GM12878 (cell line): ENCODE data around the gene UBE2O. TPM values are rescaled to one million over a fixed set of nuclear protein-coding genes. Genes with fewer than 3 reads are reported as not detected.
A peak's percentile ranks its signal among the peaks of the same experiment; 100 is the strongest.

Experiments
- ATAC-seq: fragments of 200-7000 bp; cut with Tn5 transposase; 3 replicates; pipeline ENCODE4 v1.9.1; 2020; ENCODE audit warnings: mild to moderate bottlenecking, moderate library complexity
- BruUV-seq: library from RNA; stranded (reverse); fragments of 400-500 nt; replicated peaks from 2 replicates; lab custom pipeline; 2021; lab: Mats Ljungman, UMichigan
- CTCF ChIA-PET: fragments of 300-600 bp; sonication (Branson Sonifier 250); formaldehyde crosslinking; extraction: SDS; loops from one replicate; lab custom pipeline; 2021; ENCODE audit warnings: inconsistent platforms; lab: Yijun Ruan, JAX
- POLR2A ChIA-PET: fragments of 350-600 bp; formaldehyde crosslinking; extraction: SDS; loops from one replicate; lab custom pipeline; 2021; ENCODE audit warnings: inconsistent platforms; lab: Charles Lee
- RAD21 ChIA-PET: fragments of 300-600 bp; sonication (Branson Sonifier 250); formaldehyde crosslinking; loops from one replicate; lab custom pipeline; 2023; ENCODE audit warnings: antibody characterized with exemption; ENCODE audit not compliant: unreplicated experiment; lab: Charles Lee
- SMC1A ChIA-PET: fragments of 300-600 bp; sonication (Branson Sonifier 250); formaldehyde crosslinking; loops from one replicate; lab custom pipeline; 2023; ENCODE audit not compliant: unreplicated experiment, uncharacterized antibody; lab: Charles Lee
- DNase-seq: peaks from one replicate; pipeline ENCODE4 v3.0.0-alpha.2; 2011; ENCODE audit warnings: low read depth, low spot score
- FAIRE-seq: peaks from 3 replicates; lab custom pipeline; 2011; peaks lifted over from hg19 to GRCh38; lab: Jason Lieb, UNC
- H2AFZ ChIP-seq: 2 replicates; pipeline ENCODE4 v1.6.0; 2011; ENCODE audit warnings: low read depth, low read length, control low read depth; ENCODE audit not compliant: control insufficient read depth
- H3K27ac ChIP-seq: 2 replicates; pipeline ENCODE4 v1.5.1; 2011; ENCODE audit warnings: control low read depth; ENCODE audit not compliant: control insufficient read depth, insufficient read depth
- H3K27me3 ChIP-seq, 2 experiments: replicated peaks in 1 of 2; 2 replicates each; pipeline versions ENCODE4 v1.6.0 to v1.6.1; 2011; ENCODE audit warnings: low read length in 1 of 2; ENCODE audit not compliant: control insufficient read depth in 2 of 2, insufficient read depth in 2 of 2
- H3K36me3 ChIP-seq, 2 experiments: 2 replicates each; pipeline ENCODE4 v1.5.1; 2011; ENCODE audit warnings: low read length in 1 of 2; ENCODE audit not compliant: control insufficient read depth in 2 of 2, insufficient read depth in 2 of 2
- H3K4me1 ChIP-seq: 2 replicates; pipeline ENCODE4 v1.6.1; 2011; ENCODE audit warnings: mild to moderate bottlenecking, low read length, moderate library complexity, mixed read lengths; ENCODE audit not compliant: control insufficient read depth, insufficient read depth
- H3K4me2 ChIP-seq: 2 replicates; pipeline ENCODE4 v1.6.0; 2011; ENCODE audit warnings: control low read depth; ENCODE audit not compliant: control insufficient read depth, insufficient read depth
- H3K4me3 ChIP-seq: fragments of 200-600 bp; sonication (generic); 2 replicates; pipeline ENCODE4 v1.5.1; 2016
- H3K79me2 ChIP-seq: 2 replicates; pipeline ENCODE4 v1.6.0; 2011; ENCODE audit warnings: low read length; ENCODE audit not compliant: control insufficient read depth, insufficient read depth
- H3K9ac ChIP-seq: 2 replicates; pipeline ENCODE4 v1.8.0; 2011; ENCODE audit warnings: low read length, control low read depth, mixed read lengths; ENCODE audit not compliant: control insufficient read depth, insufficient read depth
- H3K9me3 ChIP-seq: replicated peaks from 3 replicates; pipeline ENCODE4 v1.5.1; 2011; ENCODE audit warnings: mild to moderate bottlenecking, low read length; ENCODE audit not compliant: control insufficient read depth, insufficient read depth
- H4K20me1 ChIP-seq: 2 replicates; pipeline ENCODE4 v1.6.0; 2011; ENCODE audit not compliant: control insufficient read depth, insufficient read depth
- ATF7 ChIP-seq: fragments of 450-650 bp; IDR thresholded peaks from 2 replicates; pipeline ENCODE4 v1.6.1; 2016; ENCODE audit warnings: low read depth, mild to moderate bottlenecking
- BHLHE40 ChIP-seq, 2 experiments: fragments of 450-650 bp in 1 of 2; IDR thresholded peaks; 2 replicates each; pipeline ENCODE4 v1.6.1; 2011 to 2017; ENCODE audit warnings: low read depth in 2 of 2, borderline replicate concordance in 1 of 2, improper control_type of control experiment in 1 of 2, low read length in 1 of 2, mild to moderate bottlenecking in 1 of 2
- CREM ChIP-seq: IDR thresholded peaks from 2 replicates; pipeline ENCODE4 v1.6.1; 2014; ENCODE audit warnings: antibody characterized with exemption, low read depth
- HDAC2 ChIP-seq: fragments of 200-600 bp; sonication (generic); IDR thresholded peaks from 2 replicates; pipeline ENCODE4 v1.6.1; 2017
- MEF2B ChIP-seq: fragments of 450-650 bp; IDR thresholded peaks from 2 replicates; pipeline ENCODE4 v1.6.1; 2018; ENCODE audit warnings: mild to moderate bottlenecking, moderate library complexity; ENCODE audit not compliant: partially characterized antibody, poor library complexity, severe bottlenecking
- POLR2AphosphoS2 ChIP-seq: IDR thresholded peaks from 2 replicates; pipeline ENCODE4 v1.6.1; 2011; ENCODE audit warnings: low read depth, mild to moderate bottlenecking, low read length, improper control_type of control experiment, moderate library complexity
- RAD51 ChIP-seq: fragments of 450-650 bp; IDR thresholded peaks from 2 replicates; pipeline ENCODE4 v1.6.1; 2016; ENCODE audit warnings: moderate library complexity, mild to moderate bottlenecking, inconsistent platforms
- TAF1 ChIP-seq: IDR thresholded peaks from 2 replicates; pipeline ENCODE4 v1.6.1; 2011; ENCODE audit warnings: mild to moderate bottlenecking, low read depth, low read length, borderline replicate concordance
- WGBS: methylation state at CpG from one replicate; pipeline ENCODE4 v1.1.6; 2016; ENCODE audit warnings: low lambda C conversion rate; ENCODE audit not compliant: insufficient replicate concordance, insufficient coverage; ENCODE audit errors: missing lambda C conversion rate; 5-methylcytosine and 5-hydroxymethylcytosine counted together
- in situ Hi-C: fragments of 300-500 bp; cut with MboI; formaldehyde crosslinking; loops from 9 replicates; pipeline ENCODE4 v1.14.3; 2018; ENCODE audit warnings: mixed read lengths
- intact Hi-C: fragments of 100-400 bp; cut with micrococcal nuclease; formaldehyde crosslinking; loops from one replicate; pipeline ENCODE4 v1.14.2; 2022; ENCODE audit not compliant: unreplicated experiment
- polyA plus RNA-seq, 11 experiments: library from polyadenylated mRNA; depleted of rRNA in 4 of 11; unstranded in 6 of 11; stranded (reverse) in 5 of 11; fragments of >200 nt; fragmentation: Nextera tagmentation in 4 of 11; fragmentation: Illumina TruSeq in 1 of 11; extraction: Ambion mirVana in 4 of 11; extraction: Trizol in 1 of 11; gene quantifications; 1 replicate in 1 of 11; 2 replicates in 10 of 11; pipeline versions ENCODE4 v1.2.1 to v1.2.3, GENCODE V29; 2011 to 2016; ENCODE audit warnings: inconsistent platforms in 2 of 11, missing spikeins in 2 of 11, low read depth in 1 of 11
- total RNA-seq, 4 experiments: library from RNA; depleted of rRNA in 3 of 4; stranded (reverse); fragments of >200 nt in 3 of 4; fragmentation: Illumina TruSeq in 1 of 4; extraction: Trizol in 1 of 4; gene quantifications; 2 replicates each; pipeline versions ENCODE4 v1.2.1 to v1.2.3, GENCODE V29; 2013 to 2021
- TF ChIP-seq, protein P1 (sequence below): fragments of 450-650 bp; IDR thresholded peaks from 2 replicates; pipeline ENCODE4 v1.6.1; 2017; ENCODE audit warnings: mild to moderate bottlenecking, moderate library complexity
- TF ChIP-seq, protein P2 (sequence below): fragments of 450-650 bp; IDR thresholded peaks from 2 replicates; pipeline ENCODE4 v1.6.1; 2017; ENCODE audit warnings: mild to moderate bottlenecking, moderate library complexity

Gene UBE2O
- total and polyA plus RNA-seq, 10 of the 15 experiments (the other 5 are each of a cell fraction or from before 2014, with no cell fraction given), result 2.1 to 39.0 (median 14.1) TPM

DNA sequence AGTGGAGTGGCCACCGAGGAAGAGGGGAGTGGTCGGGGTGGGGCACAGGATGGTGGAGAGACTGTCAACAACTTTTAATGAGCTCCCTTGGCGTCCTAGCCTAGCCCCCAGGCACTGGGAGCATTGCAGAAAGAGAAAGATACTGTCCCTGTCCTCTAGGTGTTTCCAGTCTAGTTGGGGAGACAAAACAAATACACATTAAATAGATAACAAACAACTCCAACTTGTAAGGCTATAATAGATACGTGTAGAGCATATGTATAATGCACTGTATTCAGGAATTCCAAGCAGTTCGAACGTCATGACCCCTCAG lies 435 bp upstream of the UBE2O start:
- ChIA-PET CTCF (interaction anchor here (0.6 to 2.0 kb wide), 9 partner anchors 8 to 130 kb away, joined by 3 to 9 read pairs (median 4); partner anchors contain the start of gene PRPSAP1), SMC1A (interaction anchor here (1.0 to 2.5 kb wide), 7 partner anchors 8 to 218 kb away, joined by 3 to 7 read pairs (median 3); partner anchors contain the start of gene RHBDF2), RAD21 (no interaction called here), POLR2A (interaction anchor here (0.6 to 1.1 kb wide), 4 partner anchors 8 to 46 kb away, joined by 3 to 9 read pairs (median 3); no protein-coding TSS in a partner anchor)
- FAIRE-seq (no peak), ATAC-seq (no peak), DNase-seq (no peak)
- Histone ChIP-seq H3K4me2 (no peak overlapping the region), H3K27me3 (no peaks in the 10 kb centered on the region), H4K20me1 (0 out of 2 replicates have a peak, but pooled peaks cover 2% of the 10 kb centered on the region), H2AFZ (peak overlapping the region; percentile 21; the same call in 1 of the 2 replicates), H3K27ac (no peak overlapping the region), H3K36me3 (no peaks in the 10 kb centered on the region), H3K9me3 (no peaks in the 10 kb centered on the region), H3K79me2 (peaks cover 42% of the 10 kb centered on the region), H3K9ac (no peak overlapping the region), H3K4me3 (no peak overlapping the region), H3K4me1 (peaks cover 5% of the 10 kb centered on the region)
- WGBS, result 20% methylated on average over 6 of the region's 6 CpGs
- intact Hi-C loops (no loop called here), in situ Hi-C loops (no loop called here)
- no TSS peak for BruUV-seq
- TF ChIP-seq HDAC2 (0 out of 2 replicates have a peak, but pooled peaks have one; percentile 8), MEF2B (peak; percentile 2), RAD51 (no peak), CREM (no peak), ATF7 (no peak), TAF1 (no peak), POLR2AphosphoS2 (no peak), BHLHE40 (IDR thresholded peaks at IDR 0.05; ENCODE audit: borderline replicate concordance in 1 of 2, low read depth in 2 of 2, low read length in 1 of 2) (no peak)
- TF ChIP-seq, protein P1, sequence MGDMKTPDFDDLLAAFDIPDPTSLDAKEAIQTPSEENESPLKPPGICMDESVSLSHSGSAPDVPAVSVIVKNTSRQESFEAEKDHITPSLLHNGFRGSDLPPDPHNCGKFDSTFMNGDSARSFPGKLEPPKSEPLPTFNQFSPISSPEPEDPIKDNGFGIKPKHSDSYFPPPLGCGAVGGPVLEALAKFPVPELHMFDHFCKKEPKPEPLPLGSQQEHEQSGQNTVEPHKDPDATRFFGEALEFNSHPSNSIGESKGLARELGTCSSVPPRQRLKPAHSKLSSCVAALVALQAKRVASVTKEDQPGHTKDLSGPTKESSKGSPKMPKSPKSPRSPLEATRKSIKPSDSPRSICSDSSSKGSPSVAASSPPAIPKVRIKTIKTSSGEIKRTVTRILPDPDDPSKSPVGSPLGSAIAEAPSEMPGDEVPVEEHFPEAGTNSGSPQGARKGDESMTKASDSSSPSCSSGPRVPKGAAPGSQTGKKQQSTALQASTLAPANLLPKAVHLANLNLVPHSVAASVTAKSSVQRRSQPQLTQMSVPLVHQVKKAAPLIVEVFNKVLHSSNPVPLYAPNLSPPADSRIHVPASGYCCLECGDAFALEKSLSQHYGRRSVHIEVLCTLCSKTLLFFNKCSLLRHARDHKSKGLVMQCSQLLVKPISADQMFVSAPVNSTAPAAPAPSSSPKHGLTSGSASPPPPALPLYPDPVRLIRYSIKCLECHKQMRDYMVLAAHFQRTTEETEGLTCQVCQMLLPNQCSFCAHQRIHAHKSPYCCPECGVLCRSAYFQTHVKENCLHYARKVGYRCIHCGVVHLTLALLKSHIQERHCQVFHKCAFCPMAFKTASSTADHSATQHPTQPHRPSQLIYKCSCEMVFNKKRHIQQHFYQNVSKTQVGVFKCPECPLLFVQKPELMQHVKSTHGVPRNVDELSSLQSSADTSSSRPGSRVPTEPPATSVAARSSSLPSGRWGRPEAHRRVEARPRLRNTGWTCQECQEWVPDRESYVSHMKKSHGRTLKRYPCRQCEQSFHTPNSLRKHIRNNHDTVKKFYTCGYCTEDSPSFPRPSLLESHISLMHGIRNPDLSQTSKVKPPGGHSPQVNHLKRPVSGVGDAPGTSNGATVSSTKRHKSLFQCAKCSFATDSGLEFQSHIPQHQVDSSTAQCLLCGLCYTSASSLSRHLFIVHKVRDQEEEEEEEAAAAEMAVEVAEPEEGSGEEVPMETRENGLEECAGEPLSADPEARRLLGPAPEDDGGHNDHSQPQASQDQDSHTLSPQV, result no peak
- TF ChIP-seq, protein P2, sequence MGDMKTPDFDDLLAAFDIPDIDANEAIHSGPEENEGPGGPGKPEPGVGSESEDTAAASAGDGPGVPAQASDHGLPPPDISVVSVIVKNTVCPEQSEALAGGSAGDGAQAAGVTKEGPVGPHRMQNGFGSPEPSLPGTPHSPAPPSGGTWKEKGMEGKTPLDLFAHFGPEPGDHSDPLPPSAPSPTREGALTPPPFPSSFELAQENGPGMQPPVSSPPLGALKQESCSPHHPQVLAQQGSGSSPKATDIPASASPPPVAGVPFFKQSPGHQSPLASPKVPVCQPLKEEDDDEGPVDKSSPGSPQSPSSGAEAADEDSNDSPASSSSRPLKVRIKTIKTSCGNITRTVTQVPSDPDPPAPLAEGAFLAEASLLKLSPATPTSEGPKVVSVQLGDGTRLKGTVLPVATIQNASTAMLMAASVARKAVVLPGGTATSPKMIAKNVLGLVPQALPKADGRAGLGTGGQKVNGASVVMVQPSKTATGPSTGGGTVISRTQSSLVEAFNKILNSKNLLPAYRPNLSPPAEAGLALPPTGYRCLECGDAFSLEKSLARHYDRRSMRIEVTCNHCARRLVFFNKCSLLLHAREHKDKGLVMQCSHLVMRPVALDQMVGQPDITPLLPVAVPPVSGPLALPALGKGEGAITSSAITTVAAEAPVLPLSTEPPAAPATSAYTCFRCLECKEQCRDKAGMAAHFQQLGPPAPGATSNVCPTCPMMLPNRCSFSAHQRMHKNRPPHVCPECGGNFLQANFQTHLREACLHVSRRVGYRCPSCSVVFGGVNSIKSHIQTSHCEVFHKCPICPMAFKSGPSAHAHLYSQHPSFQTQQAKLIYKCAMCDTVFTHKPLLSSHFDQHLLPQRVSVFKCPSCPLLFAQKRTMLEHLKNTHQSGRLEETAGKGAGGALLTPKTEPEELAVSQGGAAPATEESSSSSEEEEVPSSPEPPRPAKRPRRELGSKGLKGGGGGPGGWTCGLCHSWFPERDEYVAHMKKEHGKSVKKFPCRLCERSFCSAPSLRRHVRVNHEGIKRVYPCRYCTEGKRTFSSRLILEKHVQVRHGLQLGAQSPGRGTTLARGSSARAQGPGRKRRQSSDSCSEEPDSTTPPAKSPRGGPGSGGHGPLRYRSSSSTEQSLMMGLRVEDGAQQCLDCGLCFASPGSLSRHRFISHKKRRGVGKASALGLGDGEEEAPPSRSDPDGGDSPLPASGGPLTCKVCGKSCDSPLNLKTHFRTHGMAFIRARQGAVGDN, result no peak
